ENCODE data around the gene RAB12.
"Not testable (repeated sequence)": the region's sequence is repeated elsewhere in the genome, so short reads cannot be mapped to it uniquely, and the experiment has no call there.

RAB12 gene

GRCh38 chr18:8647359-8647758, 38.1 kb downstream of the RAB12 start:
- DNase-seq, result not testable (repeated sequence)

GRCh38 chr18:8651478-8652261, 42.4 kb downstream of the RAB12 start:
- DNase-seq, result not testable (repeated sequence)

- DNase-seq, result no peak
These were observed 45.5 kb downstream of the RAB12 start for GRCh38 chr18:8654503-8655451.

- DNase-seq, result no peak
These were observed 47.0 kb downstream of the RAB12 start for GRCh38 chr18:8656232-8656631.

GRCh38 chr18:8657050-8657820, 48.0 kb downstream of the RAB12 start:
- DNase-seq, result no peak

- no peak for DNase-seq
These were observed 48.7 kb downstream of the RAB12 start for GRCh38 chr18:8657873-8658470.

GRCh38 chr18:8658858-8659485, 49.7 kb downstream of the RAB12 start:
- no peak for DNase-seq

GRCh38 chr18:8659609-8660242, 50.5 kb downstream of the RAB12 start:
- no peak for DNase-seq

GRCh38 chr18:8660316-8660715, 51.1 kb downstream of the RAB12 start:
- DNase-seq, result no peak

GRCh38 chr18:8661754-8662559, 52.7 kb downstream of the RAB12 start:
- DNase-seq, result no peak

- no peak for DNase-seq
These were observed 53.5 kb downstream of the RAB12 start for GRCh38 chr18:8662560-8663255.

- no peak for DNase-seq
These were observed 58.6 kb downstream of the RAB12 start for GRCh38 chr18:8667846-8668245.

GRCh38 chr18:8668381-8668780, 59.1 kb downstream of the RAB12 start:
- no peak for DNase-seq

GRCh38 chr18:8669571-8669970, 60.3 kb downstream of the RAB12 start:
- no peak for DNase-seq

- DNase-seq, result no peak
These were observed 64.3 kb downstream of the RAB12 start for GRCh38 chr18:8673256-8674209.

- DNase-seq, result no peak
These were observed 65.8 kb downstream of the RAB12 start for GRCh38 chr18:8675057-8675456.

- no peak for DNase-seq
These were observed 72.0 kb downstream of the RAB12 start for GRCh38 chr18:8681196-8681595.

- DNase-seq, result no peak
These were observed 75.3 kb downstream of the RAB12 start for GRCh38 chr18:8684577-8684976.
